ENCODE measurements around the gene NKAIN4.

- TF ChIP-seq CTCF (conservative IDR thresholded peaks at IDR 0.05; ENCODE audit: low read depth, low read length), result no peak
- TF ChIP-seq EZH2phosphoT487 (IDR thresholded peaks at IDR 0.05; ENCODE audit: borderline replicate concordance, low read length), result no peak
Observed at GRCh38 chr20:63292292-63292701, 38.0 kb upstream of the NKAIN4 start.
